SH-SY5Y (cell line): ENCODE results near the gene BRSK2.

Experiments
- GATA2 ChIP-seq: IDR thresholded peaks from 2 replicates; pipeline ENCODE4 v1.6.1; 2011; ENCODE audit warnings: mild to moderate bottlenecking, low read depth, low read length
- GATA3 ChIP-seq: IDR thresholded peaks from 2 replicates; pipeline ENCODE4 v1.6.1; 2011; ENCODE audit warnings: low read depth, mild to moderate bottlenecking, low read length, moderate library complexity

The BRSK2 gene

DNA sequence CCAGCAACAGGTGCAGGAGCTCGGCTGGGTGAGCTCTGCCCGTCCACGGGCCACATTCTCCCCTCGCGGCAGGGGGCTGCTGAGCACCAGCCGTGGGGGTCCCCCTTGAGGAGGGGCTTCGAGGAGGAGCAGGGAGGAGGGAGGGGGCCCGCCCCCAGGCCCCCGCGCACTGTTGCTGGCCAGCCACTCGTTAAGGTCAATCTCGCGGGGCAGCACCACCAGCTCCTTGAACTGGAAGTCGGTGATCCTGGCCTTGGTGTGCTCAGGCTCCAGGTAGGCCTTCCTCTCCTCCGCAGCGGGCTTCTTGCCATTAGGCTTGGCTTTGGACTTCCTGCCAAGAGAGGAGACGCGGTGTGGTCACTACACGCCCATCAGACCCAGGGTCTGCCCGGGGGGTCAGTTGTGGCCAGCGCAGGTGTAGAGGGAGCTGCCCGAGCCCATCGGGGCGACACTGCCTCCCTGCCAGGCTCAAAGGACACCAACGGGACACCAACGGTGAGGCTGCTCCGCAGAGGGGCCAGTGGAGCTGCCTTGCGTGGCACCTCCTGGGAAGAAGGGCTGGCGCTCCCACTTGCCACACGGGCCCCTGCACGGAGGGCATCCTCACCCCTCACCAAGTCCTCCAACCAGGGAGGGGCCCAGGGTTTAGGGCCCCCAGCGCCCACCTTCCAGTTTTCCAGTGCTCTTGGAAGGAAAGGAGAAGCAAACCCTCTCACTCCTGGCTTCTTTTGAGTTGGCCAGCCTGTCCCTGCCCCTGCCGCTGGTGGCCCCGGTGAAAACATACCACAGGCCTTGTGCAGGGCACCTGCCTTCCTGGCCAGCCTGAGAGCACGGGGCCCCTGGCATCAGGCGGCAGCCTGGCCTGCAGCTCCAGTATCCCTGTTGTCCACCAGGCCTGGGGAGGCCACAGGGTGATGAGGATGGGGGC is 91.1 kb downstream of the BRSK2 start:
- TF ChIP-seq GATA2 (no peak), GATA3 (no peak)

DNA sequence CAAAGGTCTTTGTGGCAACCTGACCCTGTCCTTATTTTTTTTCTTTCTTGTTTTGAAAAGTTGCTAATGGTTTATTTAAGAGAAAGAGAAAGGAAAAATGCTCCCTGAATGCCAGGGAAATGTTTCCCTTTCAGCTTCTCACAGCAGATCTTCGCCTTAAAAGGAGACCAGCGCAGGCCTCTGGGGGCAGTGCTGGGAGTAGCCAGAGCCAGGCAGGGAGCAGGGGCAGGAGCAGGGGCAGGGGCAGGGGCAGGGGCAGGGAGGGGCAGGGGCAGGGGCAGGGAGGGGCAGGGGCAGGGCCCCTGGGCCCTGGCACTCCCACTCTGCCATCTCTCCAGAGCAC is 91.7 kb downstream of the BRSK2 start:
- TF ChIP-seq GATA3 = no peak
- TF ChIP-seq GATA2 = no peak

DNA sequence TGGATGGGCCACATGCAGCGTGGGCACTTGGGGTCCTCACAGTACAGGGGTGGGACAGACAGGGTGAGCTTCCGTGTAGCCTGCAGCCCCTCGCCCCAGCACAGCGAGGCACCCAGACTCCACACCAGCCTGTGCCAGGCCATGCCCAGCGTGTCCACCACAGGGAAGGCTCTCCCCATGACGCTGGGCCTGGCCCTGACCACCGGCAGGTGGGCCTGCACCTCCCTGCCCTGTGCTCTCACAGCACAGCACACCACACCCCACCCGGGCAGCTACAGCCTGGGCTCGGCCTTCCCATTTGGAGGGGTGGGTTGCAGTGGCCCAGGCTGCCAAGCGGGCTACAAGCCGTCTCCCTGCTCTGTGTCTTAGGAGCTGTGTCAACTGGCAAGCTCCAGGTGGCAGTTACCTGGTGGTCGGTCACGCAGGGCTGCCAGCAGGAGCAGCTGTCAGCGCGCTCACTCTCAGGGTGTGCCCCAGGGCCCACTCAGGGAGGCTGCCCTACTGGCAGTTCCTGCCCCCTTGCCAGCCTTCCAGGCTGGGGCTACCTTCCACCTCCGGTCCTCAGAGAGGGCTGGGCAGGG is 92.2 kb downstream of the BRSK2 start:
- TF ChIP-seq GATA2 = no peak
- TF ChIP-seq GATA3 = no peak

DNA sequence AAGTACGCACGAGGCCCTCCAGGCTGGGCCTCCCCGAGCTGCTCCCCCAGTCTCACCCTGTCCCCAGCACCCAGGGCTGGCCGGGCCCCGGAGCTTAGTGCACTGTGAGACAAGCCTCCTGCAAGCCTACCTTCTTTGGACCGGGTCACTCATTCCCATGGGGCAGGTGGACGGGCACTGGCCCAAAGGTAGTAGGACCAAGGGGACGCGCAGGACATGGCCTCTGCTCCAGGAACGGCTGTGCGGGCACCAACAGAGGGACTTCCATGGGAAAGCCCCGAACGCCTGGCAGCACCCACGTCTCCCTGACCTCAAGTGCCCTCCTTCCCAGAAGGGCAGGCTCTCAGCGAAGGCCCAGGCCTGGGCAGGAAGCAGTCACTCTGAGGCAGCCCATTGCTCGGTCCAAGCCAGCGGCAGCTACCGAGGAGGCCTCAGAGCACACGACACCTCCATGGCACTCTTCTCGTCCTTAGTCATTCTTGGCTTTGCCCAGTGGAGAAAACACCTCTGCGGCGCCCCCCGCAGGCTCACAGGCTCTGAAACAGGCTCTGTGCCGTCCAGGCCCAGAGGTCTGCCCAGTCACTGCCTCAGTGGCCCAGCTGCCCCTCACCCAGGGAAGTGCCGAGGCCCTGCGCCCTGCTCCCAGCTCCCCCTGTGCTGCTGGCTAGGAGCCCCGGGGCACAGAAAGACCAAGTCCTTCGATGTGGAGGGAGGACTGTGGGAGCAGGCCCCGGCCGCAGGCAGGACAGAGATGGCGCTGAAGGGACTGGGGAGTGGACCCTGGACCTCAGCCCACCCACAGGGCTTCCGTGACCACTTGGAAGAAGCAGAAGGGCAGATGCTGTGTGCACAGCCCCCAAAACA is 93.1 kb downstream of the BRSK2 start:
- no peak for TF ChIP-seq GATA2

DNA sequence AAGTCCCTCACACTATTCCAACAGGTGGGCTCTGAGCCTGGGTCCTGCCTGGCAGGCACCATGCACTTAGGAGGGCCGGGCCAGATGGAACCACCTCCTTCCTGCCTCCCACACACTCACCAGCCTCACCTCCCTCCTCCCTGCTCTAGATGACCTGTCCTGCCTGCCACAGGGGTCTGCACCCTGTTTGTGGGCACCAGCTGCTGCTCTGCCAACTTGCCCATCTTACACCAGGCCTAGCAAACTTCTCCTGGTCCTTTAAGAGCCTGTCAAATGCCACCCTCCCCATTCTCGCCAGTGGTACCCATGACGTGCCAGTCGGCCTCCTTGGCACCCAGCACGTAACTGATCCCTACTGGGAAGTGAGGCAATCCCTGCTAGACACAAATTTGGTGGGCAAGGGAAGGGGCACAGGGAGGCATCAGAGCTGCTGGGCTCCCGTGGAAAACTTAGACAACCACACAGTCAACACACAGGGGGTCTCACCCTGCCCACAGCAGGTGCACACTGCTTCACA is 93.8 kb downstream of the BRSK2 start:
- TF ChIP-seq GATA3 = no peak
- TF ChIP-seq GATA2 = no peak

DNA sequence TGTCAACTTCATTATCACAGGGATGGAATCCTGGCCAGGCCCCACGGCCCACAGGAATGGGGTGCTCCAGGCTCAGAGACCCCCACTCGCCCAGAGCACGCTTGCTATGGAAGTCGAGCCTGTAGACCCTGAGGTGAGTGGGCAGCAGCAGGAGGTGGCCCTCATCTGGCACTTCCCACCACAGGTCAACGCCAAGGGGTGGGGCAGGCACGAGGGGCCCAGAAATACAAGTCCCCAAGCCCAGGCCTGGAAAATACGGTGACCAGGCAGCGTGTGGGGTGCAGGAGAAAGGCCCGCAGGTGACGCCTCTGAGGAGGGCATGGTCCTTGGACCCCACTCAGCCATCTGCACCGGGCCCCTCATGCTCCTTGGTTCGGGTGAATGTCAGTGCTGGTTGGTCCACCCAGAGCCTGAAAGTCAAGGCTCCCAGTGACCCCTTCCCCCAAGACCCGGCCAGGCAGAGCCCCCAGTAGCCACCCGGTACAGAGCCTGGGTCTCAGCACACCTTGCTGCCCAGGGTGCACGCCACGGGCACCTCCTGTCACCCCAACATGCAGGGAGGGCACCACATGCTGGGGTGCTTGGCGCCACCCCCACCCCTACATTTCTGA is 94.4 kb downstream of the BRSK2 start:
- TF ChIP-seq GATA2 (no peak), GATA3 (no peak)

DNA sequence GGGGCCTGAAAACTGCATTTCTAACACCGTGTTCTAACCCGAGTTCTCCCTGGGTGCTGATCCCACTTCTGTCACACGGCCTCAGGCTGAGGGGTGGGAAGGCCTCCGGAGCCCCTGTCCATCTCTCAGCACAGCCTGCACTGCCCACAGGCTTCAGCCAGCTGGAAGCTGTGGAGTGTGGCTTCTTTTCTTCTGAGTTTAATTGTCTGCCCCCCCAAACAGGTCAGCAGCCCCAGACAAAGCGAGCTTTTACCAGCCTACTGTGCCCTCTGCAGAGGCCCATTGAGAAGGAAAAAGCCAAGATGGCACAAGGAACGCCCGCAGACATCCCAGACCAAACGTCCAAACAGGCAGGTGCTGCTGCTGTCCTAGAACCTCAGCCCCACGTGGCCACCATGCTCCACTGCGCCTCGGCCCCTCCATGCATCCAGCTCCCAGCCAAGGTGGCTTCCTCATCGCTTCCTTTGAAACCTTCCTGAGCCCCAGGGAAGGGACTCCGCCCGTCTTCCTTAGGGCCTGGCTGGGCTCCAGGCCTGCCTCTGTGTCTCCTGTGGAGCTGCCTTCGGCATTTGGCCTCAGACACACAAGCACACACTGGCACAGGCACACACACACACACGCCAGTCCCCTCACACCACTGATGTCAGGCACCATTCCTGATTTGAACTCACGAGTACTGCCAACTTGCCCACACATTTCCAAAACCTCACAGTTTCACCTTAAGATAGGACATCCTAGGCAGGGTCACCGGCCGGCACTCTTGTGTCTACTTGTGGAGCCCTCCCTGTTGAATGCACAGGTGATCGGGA is 95.2 kb downstream of the BRSK2 start:
- TF ChIP-seq GATA3 (no peak), GATA2 (no peak)

DNA sequence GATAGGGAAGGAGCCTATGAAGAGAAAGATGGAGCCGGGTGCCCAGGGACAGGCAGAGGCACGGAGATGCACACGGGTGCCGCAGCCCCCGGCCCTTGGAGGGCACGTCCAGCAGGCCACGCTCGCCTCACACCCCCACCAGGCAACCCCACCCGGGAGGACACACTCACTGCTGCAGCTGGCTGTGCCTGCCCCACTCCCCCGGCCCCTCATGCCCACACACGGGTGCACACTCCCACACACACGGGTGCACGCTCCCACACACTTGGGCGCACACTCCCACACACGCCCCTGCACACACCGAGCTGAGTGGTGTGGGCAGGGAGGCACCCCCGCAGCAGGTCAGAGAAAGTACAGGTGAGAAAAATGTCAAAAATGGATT is 95.8 kb downstream of the BRSK2 start:
- TF ChIP-seq GATA3 (no peak), GATA2 (no peak)

DNA sequence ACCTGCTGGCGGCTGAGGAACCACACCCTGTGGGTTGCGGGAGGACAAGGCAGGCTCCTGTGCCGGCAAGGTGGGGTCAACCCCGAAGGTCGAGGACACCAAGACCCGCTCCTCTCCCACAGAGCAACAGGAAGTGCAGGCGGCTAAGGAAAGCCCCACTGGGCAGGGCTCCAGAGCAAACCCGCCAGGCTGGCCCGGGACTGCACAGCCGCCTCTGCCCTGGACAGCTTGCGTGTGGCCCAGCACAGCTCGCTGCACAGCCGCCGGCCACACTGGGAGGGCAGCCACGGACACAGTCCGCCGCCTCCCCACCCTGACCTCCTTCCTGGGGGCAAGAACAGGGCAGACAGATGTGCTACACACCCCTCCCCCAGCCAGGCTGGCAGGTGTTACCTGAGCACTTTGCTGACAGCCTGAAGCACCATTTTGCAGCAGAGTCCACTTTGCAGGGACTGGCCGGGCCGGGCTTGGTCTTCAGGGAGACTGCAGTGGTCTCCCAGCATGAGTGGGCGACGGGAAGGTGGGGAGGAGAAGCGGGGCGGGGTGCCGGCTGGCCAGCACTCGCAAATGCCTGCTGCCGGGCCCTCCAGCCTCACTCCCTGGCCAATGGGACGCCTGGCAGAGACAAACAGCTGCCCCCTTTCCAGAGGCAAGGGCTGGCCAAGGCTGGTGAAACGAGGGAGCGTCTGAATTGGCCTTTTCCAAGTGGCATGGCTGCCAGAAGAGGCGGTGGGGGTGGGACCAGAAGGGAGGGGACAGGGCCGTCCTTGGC is 96.5 kb downstream of the BRSK2 start, which contains the start of gene MOB2:
MOB2 (minus strand) TSS at position 726 of the 772 bp plus-strand sequence; CDS start at position 503, 223 bp downstream.
- no peak for TF ChIP-seq GATA2
- TF ChIP-seq GATA3 = no peak

DNA sequence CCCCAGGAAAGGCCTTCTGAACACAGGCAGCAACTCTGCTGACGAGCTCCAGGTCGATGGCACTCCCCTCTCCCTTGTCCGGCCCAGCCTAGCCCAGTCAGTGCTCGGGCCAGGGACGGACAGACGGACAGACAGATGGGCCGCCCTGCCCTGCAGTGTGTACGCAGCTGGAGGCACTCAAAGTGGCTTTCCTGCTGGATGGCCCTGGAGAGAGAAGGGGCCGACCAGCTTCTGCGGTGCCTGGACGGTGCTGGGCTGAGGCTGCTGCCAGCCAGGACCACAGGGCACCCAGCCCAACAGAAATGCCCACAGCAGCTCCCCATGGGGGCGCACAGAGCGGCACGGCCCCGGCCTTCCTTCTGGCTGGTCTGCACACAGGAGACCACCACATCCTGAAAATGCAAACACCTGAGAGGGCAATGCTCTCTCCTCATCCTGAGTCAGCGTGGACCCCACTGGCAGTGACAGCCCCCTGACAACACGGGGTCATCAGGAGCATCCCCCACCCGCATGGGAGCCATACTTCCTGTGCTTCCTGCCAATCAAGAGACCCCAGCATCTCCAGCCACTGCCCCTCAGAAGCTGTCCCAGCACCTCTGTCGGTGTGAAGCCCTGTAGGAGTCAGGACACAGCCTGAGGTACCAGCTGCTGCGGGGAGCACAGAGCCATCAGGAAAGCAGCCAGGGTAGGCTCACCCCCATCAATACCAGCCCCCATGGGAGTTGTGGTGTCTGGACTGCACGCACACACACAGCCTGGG is 97.5 kb downstream of the BRSK2 start:
- TF ChIP-seq GATA3 (no peak), GATA2 (no peak)

DNA sequence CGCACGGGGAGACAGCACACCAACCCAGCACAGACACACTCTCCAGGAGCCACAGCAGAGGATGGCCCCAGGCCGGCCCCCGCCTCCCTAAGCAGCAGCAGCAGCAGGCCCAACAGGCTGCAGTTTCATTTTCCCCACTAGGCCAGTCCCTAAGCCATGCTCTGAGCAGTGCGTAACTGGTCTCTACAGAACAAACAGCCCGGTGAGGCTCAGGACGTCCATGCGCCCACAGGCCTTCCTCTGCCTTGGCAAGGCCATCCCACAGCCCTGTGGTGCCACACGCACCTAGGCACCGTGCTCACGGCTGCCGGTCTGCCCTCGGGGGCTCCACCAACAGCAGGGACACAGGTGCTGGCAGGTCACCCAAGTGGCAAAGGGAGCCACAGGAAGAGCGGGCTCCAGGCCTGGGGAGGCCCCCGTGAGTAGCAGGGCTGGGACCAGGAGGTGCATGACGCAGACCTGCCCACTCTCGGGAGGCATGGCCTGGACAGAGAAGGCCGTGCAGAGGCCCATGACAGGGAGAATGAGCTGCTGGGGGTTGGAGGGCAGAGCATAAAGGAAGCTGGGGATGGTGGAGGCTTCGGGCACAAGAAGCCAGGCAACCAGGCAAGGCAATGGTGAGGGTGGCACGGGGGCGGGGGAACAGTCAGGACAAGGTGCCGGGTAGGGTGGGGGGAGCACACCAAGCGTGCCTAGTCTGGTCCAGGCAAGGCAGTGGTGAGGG is 98.3 kb downstream of the BRSK2 start:
- no peak for TF ChIP-seq GATA3
- TF ChIP-seq GATA2 = no peak
